GM18868 (cell line): ENCODE measurements around the gene GRN.
A peak's percentile ranks its signal among the peaks of the same experiment; 100 is the strongest.

Source experiments
- ATAC-seq: cut with Tn5 transposase; IDR thresholded peaks from one replicate; pipeline ENCODE4 v1.9.1; 2021; ENCODE audit warnings: mild to moderate bottlenecking, moderate library complexity; ENCODE audit not compliant: unreplicated experiment

The GRN gene

DNA sequence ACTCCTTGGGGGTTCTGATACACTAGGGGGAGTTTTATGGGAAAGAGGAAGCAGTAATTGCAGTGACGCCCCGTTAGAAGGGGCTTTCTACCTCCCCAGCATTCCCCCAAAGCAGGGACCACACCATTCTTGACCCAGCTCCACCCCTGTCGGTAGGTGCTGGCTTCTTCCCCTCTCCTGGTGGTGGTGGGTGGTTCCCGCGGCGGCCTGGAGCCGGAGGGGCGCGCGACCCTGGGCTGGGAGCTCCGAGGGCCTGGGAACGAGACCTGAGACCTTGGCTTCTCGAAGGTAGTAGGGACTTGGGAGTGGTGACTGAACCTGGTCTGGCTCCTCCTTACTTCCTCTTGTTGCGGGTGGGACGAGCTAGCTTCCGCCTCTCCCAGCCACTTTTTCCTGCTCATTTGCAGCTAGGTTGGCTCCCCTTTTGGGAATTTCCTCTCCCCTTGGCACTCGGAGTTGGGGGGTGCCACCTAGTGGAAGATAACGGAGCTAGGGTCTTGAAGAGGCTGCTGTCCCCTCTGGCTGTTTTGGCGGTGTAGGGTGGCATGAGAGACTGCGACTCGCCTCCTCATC, 438 bp downstream of the GRN start:
- no peak for ATAC-seq

DNA sequence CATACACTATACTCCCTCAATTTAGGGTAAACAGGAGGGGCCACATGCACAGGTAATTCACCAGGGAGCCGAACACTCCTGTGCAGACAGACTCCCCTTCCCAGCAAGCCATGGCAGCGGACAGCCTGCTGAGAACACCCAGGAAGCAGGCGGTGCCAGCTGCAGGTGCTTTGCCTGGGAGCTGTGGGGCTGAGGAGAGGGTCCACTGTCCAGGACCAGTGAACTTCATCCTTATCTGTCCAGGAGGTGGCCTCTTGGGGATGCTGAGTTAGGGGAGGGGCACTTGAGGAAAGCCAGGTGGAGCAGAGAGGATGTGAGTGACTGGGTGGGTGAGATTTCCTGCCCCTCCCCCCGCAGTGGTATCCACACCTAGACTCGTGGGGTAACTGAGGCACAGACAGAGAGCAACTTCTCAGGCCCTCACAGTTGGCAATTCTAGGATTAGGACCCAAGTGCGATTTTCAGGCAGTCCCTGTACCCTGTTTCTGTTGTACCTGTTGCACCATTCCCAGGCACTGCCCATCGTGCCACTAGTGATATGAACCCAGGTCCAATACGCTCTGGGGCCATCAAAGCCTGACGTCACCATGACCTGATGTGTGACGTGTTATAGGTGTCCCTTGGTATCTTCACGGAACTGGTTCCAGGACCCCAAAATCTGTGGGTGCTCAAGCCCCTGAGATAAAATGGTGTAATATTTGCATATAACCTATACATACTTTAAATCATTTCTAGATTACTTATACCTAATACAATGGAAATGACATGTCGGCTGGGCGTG, 1.2 kb downstream of the GRN start:
- no peak for ATAC-seq

DNA sequence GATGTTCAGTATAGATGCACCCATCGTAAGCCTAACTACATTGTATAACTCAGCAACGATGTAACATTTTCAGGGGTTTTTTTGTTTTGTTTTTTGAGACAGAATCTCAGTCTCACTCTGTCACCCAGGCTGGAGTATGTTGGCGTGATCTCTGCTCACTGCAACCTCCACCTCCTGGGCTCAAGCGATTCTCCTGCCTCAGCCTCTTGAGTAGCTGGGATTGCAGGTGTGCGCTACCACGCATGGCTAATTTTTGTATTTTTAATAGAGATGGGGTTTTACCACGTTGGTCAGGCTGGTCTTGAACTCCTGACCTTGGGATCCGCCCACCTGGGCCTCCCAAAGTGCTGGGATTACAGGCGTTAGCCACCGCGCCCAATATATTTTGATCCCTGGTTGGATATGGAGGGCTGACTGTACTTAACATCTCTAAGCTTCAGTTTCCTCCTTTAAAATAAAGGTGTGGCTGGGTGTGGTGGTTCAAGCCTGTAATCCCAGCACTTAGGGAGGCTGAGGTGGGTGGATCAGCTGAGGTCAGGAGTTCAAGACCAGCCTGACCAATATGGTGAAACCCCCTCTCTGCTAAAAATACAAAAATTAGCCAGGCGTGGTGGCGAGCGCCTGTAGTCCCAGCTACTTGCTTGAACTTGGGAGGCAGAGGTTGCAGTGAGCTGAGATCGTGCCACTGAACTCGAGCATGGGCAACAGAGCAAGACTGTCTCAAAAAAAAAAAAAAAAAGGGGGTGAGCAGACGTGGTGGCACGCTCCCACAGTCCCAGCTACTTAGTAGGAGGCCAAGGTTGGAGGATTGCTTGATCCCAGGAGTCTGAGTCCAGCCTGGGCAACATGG, 2.3 kb downstream of the GRN start:
- peak; percentile 17 for ATAC-seq

DNA sequence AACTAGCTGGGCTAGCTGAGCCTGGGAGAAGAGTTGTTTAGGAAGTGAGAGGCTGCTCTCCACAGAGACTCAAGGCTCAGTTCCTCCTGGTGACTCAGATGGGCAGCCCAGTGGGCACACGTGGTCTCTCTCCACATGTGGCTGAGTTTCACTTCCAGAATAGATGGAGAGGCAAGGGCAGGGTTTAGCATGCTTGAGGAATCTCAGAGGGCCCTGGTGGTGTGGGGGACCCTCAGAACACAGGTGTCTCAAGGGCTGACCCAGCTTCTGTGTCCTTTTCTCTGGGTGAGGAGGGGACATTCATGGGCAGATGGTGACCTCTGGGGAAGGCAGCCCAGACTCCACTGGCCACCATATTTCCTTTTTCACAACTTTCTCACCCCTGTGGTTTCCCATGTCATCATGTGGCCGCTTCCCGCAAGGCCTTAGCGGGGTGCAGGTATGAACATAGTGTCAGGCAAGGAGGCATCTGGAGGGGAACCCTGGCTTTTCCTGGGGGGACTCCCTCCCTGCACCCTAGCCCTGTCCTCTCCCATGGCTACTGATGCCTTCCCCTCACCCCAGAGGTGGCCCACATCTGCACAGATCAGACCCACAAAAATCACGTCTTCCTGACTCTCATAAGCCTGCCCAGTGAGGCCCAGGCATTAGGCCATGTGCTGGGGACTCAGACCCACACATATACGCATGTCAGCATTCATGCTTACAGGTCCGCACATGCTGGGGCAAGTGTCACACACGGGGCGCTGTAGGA, 3.3 kb downstream of the GRN start:
- peak; percentile 66 for ATAC-seq

DNA sequence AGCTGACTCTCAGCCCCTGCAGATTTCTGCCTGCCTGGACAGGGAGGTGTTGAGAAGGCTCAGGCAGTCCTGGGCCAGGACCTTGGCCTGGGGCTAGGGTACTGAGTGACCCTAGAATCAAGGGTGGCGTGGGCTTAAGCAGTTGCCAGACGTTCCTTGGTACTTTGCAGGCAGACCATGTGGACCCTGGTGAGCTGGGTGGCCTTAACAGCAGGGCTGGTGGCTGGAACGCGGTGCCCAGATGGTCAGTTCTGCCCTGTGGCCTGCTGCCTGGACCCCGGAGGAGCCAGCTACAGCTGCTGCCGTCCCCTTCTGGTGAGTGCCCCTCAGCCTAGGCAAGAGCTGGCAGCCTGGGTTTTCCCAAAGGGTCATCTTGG, 3.9 kb downstream of the GRN start:
- ATAC-seq = no peak

- ATAC-seq = no peak
Measured at GRCh38 chr17:44349553-44350070, 4.5 kb downstream of the GRN start.

DNA sequence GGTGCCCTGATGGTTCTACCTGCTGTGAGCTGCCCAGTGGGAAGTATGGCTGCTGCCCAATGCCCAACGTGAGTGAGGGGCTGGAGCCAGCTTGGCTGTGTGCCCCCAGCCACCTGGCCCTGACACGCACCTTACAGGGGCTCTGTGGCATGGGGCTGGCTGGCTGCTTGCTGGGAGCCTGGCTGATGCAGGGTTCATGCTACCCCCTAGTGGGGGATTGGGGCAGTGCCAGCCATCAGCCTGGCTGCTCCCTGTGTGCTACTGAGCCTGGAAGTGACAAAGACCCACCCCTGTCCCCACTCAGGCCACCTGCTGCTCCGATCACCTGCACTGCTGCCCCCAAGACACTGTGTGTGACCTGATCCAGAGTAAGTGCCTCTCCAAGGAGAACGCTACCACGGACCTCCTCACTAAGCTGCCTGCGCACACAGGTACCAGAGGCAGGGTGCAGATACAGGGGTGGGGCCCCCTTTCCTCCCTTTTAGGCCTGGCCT, 5.7 kb downstream of the GRN start:
- ATAC-seq = no peak

GRCh38 chr17:44351464-44351863, 6.4 kb downstream of the GRN start:
- no peak for ATAC-seq

- no peak for ATAC-seq
Measured at GRCh38 chr17:44351961-44352827, 7.1 kb downstream of the GRN start.

GRCh38 chr17:44352828-44353671, 7.9 kb downstream of the GRN start:
- ATAC-seq = no peak

DNA sequence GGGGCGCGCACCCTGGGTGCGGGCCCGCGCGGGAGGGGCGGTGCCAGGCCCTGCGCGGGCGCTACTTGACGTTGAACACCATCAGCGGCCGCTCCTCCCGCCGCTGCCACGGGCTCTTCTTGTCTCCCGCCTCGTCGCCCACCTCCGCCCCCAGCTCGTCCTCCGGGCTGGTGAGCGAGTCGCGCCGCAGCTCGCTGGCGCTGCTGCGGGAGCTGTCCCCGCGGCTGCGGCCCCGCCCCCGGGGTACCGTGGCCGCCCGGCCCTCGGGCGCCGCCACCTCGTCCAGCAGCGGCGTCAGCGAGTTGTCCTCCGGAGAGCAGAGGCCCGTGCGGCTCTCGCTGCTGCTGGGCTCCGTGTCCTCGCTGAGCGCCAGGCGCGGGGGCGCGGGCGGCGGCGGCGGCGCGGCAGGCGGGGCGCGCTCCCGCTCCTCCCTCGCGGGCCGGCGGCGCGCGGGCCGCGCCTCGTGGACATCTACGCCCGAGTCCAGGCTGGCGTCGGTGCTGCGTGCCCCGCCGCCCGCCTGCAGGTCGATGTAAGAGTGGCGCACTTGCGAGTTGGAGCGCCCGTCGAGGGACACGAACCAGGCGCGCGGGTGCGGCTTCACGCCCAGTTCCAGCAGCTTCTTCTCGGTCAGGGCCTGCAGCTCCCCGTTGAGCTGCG, 8.7 kb downstream of the GRN start:
- no peak for ATAC-seq

DNA sequence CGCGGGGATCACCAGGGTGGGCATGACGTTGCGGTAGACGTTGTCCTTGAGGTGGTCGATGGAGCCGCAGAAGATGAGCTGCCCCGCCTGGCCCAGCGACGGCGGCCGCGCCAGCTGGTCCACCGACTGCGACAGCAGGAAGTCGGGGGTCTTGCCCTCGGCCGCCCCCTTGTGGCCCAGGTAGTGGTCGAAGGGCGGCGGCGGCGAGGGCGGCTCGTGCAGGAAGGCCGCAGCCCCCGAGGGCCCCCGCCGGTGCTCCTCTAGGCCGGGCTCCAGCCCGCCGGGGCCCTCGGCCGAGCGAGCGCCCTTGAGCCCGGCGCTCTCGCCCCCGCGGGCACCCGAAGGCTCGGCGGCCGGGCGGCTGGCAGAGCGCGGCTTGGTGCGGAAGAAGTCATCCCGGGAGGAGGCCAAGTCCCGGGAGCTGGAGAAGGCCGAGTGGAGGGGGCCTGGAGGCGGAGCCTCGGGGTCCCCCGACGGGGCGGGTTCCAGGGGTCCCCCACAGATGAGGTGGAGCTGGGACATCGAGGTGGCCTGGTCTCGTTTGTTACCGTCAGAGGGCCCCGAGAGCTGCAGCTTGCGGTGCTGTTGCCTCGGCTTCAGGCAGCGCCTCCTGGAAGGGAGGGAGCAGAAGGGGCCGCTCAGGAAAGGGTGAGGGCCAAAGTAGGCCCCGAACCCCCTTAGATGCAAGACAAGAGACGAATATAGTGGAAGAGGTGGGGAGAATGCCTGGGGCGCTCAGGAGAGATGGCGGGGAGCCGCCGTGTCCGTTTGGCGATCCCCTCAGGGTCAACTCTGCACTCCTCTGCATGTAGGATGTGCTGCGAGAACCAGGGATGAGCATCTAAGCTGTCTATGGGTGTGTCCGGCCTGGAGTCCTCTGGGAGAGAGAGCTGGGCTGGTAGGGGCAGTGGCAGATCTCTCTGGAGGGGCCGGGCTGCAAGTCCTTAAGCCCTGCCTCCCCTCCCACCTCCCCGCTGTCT, 9.8 kb downstream of the GRN start:
- no peak for ATAC-seq

- no peak for ATAC-seq
Measured at GRCh38 chr17:44355642-44356099, 10.6 kb downstream of the GRN start.

DNA sequence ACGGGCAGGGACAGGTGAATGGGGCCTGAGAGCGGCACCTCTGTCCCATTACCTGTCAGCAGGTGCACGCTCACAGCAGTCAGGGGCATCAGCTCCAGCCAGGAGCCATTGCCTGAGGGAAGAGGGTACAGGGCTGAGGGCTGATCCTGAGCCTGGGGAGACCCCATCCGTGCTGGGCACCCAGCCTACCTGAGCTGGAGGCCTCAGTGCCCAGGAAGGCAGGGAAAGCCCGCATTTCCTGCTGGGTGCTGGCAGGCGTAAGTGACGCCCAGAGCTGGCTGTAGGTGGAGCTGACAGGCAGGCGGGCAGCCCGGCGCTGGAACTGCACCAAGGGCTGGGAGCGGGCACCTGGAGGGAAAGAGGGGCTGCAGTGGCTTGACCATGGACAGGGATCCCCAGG, 11.1 kb downstream of the GRN start:
- ATAC-seq = no peak

DNA sequence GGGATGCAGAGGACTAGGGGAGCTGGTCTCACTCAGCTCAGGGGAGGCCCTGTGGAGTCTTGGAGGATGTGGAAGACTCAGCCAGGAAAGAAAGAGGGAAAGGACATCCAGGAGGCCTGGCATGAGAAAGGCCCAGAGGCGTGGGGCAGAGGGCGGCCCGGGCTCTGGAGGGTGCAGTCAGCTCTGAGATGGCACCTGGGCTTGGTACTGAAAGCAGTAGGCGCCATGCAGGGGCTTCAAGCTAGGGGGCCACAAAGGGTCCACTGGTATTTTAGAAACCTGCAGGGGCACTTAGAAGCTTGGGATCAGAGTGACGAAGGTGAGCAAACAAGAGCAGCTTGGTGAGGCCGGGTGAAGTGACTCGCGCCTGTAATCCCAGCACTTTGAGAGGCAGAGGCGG, 13.0 kb downstream of the GRN start:
- no peak for ATAC-seq

GRCh38 chr17:44359006-44359405, 13.9 kb downstream of the GRN start:
- no peak for ATAC-seq

GRCh38 chr17:44359458-44360143, 14.5 kb downstream of the GRN start:
- no peak for ATAC-seq
